Stimulated activated CD8-positive, alpha-beta memory T cell treated with anti-CD3 and anti-CD28 coated beads, Interleukin-12 subunit alpha, Interleukin-12 subunit beta, amount 100 ng/mL, for 1 hour (primary cell): ENCODE data around the gene PUDP.

Experiments
- DNase-seq: peaks from one replicate; pipeline ENCODE4 v3.0.0-alpha.2; 2020; ENCODE audit warnings: low read depth

The PUDP gene

DNA sequence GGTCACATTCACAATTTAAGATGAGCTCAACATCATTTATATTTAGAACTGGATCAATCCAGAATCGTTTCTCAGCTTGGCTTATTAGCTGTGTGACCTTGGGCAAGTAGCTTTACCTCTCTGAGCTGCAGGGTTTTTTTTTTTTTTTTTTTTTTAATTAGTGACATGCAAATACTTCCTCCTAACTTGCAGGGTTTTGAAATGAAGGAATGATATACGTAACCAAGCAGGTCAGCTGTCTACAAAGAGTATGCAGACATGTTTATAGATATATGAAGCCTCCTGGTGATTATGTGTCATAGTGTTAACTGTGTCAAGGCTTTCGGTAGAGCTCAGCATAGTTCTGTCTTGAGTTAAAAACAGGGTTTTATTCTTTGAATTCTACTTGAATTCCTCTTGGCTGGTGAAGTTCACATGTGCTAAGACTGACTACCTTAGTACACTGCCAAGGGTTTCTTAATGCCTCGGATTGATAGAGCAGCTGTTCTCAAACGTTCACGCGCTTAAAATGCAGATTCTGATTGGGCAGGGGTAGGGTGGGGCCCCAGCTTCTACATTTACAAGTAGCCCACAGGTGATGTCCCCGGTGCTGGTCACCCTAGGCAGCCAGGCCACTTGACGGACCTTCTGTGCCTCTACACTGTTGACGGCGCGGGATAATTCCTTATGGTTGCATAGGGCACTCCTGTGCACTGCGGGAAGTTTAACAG is 1.1 kb downstream of the PUDP start:
- no peak for DNase-seq

DNA sequence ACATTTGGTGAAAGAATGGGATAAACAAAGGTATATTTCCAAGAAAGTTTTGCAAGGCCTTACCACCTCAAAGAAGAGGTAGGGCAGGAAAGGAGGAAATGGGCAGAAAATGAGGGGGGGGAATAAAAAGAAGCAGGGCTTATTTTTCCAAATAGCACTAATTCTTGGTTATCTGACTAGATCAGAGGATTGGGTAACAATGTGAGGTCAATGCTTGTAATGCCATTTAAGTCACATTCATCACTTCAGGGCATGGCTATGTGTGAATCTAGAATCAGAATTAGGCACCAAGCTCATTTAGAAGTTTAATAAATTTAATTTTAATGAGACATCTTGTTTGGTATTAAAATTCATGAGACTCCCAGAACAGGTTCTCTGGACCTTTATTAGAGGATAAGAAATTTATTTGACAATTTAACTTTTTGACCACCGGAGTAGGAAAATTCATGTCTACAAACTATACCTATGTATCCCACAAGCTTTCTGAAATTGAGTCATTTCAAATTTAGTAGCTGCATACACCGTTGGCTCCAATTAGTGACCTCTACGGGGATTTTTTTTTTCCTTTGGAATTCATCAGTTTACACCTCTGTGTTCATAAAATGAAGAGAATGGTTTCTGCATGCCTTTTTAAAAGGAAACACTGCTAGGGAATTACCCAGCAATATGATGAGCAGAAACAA is 1.8 kb downstream of the PUDP start:
- DNase-seq, result no peak

DNA sequence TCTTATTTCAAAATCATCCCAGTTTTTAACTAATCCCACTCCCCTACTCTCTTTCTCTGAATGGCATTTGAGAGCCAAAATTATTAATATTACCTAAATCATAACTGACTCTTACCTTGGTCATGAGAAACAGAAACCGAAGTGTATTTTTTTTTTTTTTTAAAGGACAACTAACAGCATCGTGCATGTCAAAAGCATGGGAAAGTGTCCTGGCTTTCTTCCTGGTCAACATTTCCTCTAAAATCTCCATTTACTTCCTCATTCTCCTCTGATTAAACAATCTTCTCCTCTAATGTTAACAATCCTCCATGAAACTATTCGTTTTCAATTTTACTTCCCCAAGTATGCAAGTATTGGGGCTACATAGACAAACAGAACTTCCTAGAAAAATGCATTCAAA is 2.5 kb downstream of the PUDP start:
- DNase-seq, result no peak

DNA sequence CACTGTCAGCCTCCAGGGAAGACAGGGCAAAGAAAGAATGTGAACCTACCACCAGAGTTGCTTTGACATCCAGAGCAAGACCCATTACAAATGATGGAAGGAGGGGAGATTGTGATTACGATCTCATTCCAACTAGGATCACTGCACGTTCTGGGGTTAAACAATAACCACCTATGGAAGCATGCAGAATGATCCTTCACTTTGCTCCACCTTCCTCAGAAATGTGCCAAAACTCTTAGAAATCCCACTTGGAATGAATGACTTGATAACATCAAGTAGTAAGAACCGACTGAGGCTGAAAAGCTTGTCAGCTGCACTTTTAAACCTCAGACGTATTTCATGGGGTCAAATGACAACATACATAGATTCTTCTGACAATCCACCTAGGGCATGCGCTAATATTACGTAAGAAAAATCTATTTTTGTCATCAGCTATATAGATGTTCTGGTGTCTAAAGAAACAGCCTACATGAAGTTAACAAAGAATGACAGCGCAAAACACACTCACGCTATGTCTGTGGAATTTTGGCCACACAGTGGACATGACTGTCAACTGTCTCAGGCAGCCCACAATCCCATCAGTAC is 3.9 kb downstream of the PUDP start:
- no peak for DNase-seq

DNA sequence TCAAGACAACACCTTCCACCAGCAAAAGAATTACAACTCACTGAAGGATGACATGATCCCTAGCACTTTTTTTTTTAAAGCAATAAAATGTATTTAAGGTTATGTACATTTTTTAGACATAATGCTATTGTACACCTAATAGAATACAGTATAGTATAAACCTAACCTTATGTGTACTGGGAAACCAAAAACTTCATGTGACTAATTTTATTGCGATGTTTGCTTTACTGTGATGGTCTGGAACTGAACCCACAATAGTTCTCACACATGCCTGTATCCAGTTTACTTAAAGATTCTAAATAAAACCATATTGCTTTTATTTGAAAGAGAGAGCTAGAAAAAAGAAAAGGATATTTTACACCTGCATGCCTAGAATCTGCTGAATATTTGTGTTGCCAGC is 4.9 kb downstream of the PUDP start:
- no peak for DNase-seq

DNA sequence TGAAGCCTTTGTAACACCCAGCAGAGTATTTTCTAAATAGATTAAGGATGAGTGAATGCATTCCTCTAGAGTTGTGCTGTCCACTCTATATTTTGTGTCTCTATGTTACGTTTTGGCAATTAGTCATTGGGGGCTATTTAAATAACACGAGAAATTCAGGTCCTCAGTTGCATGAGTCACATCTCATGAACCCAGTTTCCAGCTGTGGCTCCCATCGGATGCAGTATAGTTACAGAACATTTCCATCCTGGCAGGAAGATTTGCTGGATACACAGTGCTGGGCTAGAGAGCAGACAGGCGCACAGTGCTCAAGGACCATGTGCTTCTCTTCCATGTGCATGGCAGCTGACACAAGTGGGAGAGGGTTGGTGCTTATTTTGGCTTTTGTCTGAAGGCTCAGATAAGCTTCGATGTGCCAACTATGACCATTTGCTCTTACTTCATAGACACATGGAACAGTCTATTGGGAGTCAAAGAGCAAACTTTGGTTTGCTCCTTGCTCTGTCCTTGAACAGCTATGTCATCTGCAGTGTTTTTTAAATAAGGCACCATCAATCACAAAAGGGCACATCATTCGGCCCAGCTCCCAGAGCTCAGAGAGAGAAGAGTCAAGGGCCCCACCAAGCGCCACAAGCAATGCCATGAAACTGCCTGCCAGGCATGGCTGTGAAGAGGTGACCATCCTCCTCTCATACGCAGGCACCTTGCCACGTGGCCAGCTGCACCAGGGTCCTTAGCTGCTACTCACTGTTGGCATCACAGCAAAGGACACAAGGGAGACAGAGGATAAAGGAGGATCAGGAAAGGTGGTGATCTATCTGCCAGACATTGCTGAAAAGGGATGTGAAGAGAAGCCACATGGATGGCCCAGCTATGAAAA is 8.5 kb downstream of the PUDP start:
- no peak for DNase-seq

DNA sequence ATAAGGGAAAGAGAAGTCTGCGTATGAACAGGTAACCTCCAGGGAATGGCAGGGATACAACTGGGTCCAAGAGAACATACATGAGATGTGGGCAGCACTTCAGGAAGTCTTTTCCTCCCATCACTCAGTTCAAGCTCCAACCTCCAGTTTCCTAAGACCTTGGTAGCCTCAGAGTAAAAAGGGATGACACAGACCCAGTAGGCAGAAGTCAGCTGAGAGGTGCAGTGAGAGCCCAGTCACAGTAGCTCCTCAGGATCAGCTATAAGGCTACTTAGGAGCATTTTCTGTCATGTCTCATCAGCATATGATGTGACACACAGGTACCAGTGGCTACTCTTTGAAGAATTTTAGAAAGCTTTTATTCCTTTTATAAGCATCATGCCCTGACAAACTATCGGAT is 13.0 kb downstream of the PUDP start:
- no peak for DNase-seq

DNA sequence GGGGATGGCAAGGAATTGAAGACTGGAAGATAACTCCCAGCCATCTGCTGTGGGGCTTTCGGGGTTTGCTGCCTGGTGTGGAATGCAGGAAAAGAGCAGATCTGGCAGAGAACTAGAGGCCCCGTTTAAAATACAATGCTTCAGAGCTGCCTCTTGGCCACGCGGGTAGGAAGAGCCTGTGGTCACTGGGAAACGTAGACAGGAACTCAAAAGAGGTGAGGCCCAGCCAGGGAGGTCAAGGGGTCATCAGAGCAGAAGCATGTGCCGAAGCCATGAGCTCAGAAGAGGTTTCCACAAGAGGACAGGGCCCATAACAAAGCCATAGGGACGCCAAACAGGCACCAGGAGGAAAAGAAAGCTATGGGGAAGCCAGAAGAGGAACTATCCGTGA is 14.9 kb downstream of the PUDP start:
- no peak for DNase-seq

DNA sequence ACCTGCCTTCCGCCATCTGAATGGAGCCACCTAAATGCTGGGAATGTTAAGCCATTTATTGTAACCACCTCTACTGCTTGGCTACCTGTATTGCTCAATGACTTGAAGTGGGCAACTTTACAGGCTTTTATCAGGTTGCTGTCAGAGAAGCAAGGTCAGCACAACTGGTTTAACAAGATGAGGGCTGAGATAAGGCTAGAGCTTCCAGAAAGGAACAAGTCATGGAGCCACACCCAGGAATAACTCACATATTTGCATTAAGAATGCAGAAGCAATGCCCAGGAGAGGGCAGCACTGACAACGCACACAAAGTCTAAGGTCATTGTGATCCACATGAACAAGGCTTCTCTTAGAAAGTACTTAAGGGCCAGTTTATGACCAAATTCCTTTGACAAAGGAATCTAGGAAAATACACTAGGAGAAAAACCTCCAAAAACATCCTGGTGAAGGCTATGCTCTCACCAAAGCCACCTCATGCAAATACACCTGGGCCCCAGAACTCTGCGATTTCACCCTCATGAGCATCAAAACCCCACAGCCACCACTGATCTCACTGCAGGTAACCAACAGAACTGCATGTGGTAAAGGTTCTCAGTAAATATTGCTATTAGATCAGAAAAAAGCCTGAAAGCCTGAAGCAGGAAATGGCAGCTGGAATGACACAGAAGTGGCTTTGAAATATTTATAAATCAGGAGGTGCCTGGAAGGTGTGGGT is 15.5 kb downstream of the PUDP start:
- no peak for DNase-seq

DNA sequence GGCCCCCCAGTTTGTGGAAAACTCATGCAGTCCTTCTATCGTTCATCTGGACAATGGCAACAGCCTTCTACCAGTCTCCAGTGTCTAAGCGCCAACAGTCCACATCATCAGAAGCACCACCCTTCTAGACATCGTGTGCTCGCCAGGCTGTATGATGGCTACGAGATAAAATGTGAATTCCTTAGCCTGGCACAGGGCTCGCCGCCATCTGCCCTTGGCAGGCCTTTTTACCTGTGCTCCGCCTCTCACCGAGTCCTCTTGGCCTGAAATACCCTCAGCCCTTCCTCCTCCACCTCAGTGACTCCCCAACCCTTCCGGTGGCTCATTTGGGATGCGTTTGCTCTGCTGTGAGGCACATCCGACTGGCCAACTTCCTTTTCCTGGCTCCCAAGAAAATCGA is 16.3 kb downstream of the PUDP start:
- no peak for DNase-seq

DNA sequence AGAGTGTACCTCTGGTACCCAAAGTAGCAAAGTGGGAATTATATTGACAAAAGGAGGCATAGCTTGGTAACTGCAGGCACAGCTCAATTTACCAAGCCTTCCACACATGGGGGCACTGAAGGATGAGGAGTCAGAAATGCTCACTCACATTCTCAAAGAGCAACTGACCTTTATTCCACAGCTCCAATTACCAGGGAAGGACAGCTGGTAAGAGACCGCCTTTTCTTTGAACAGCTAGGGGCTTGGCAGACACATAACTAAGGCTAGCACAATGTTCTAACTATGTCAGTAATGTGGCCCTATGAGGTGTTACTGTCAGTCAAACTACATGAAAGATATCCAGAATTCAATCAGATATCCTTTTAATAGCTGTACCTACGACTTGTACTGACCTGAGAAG is 20.9 kb downstream of the PUDP start:
- no peak for DNase-seq

DNA sequence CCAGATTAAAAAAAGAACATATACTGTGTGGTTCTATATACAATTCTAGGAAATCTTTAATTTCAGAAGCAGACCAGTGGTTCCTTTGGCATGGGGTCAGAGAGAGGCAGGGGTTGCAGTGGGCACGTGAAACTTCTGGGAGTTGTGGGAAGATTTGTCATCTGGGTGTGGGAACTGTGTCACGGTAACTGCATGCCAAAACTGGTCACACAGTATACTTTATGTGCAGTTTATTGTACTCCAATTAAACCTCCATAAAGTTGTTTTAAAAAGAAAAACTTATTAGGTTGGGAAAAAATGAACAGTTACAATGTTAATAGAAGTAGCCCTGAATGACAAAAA is 27.1 kb downstream of the PUDP start:
- no peak for DNase-seq

DNA sequence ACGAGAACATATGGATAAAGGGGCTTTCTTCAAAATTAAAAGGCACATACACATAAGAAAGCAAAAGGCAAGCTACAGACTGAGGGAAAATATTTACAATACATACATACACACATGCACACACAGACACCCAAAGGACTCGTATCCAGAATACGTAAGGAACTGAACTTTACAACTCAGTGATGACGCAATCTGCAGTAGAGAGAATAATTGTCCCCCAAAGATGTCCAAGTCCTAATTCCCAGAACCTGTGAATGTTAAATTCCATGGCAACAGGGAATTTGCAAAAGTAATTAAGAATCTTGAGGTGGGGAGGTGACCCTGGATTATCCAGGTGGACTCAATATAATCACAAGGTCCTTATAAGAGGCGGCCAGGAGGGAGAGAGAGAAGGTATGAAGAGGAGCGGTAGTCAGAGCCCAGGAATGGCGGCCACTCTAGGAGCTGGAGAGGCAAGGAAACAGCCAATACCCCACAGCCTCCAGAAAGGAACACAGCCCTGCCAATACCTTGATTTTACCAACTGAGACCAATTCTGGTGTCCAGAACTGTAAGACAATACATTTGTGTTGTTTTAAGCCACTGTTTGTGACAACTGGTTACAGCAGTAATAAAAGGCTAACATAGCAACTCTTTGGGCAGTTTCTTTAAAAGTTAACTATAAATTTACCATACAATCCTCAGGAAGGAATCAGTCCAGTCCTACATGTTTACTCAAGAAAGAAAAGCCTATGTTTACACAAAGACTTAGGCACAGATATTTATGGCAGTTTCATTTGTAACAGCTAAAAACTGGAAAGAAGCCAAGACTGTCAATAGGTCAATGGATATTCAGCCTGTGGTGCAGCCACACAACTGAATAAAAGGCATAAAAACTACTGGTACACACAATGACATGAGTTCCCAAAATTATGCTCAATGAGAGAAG is 27.7 kb downstream of the PUDP start:
- DNase-seq, result no peak

DNA sequence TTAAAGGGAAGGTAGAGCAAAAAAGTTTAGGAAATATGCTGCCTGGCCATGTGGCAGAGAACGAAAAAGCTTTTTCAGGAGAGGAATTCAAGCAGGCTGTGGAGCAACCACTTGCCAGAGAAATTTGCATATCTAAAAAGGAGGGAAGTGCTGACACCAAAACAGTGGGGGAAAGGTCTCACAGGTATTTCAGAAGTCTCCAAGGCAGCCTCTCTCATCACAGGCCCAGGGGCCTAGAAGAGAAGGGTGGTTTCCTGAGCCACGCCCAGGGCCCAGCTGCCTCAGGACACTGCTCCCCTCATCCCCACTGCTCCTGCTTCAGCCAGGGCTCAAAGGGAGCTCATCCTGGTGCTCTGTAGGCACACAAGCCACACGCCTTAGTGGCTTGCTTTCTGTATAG is 30.4 kb downstream of the PUDP start:
- DNase-seq, result no peak

DNA sequence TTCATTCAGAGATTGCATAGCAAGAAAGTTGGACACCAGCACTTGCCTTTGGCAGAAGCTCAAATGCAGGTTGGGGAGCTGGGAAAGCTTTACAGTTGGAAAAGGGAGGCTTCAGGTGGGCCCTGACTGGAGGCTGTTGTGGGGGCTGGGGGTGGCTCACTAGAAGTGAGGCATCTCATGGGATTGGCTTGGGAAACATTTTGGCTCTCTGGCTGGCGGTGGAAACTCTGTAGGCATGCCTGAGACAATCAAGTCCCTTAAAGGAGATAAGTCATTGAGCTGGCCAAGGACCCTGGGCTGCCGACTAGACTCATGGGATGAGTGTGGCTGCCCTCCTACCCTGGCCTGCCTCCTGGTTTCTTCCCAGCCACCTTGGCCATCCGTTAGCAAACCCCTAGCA is 31.9 kb downstream of the PUDP start:
- DNase-seq, result no peak

DNA sequence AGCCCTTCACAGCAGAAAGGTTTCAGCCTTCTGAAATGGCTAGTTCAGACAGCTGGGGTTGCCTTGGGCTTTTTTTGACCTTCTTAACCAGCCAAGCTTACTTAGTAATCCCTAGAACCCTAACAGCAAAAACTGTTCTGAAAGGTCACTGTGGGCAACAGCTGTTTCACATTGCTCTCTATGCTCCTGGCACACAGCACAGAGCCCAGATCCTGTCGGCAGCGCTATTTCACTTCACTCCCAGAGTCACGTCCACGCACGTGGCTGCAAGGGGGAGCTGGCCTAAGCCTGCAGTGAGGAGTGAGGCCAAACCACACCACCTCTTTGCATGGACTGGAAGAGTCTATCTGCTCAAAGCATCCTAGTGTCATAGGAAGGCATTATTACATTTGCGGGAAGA is 32.4 kb downstream of the PUDP start:
- DNase-seq, result no peak

DNA sequence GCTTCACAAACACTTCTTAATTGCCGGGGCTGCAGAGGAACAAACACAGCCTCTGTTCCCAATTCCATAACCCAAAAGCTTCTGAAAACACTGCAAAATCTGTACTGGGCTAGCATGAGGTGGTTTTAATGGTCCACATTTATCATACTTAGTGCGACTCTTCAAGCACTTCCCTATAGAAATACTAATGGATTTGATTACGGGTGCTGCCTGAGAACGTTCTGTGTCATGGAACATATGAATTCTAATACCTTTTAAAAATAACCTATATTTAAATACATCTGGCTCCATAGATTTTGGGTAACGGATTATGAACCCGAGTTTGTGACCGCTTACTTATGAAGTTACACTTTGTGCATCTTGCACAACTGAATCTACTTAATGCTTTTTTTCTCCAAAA is 35.9 kb downstream of the PUDP start:
- no peak for DNase-seq

DNA sequence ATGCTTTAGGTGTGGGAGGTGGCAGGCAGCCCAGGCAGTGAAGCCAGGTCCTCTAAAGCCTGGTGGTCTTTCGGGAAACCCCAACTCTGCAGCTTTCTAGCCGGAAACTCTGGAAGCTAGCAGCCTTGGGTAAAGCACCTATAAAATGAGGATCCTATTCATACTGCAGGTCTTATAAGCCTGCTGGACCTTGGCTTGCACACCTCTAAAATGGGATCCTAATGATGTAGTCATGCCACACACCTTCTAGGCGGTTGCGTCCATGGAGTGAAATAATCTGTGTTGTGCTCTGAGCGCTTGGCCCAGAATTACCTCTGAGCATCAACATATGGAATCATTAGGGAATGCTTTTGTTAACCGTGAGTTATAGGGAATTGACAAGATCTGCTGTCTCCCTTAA is 36.4 kb downstream of the PUDP start:
- no peak for DNase-seq

DNA sequence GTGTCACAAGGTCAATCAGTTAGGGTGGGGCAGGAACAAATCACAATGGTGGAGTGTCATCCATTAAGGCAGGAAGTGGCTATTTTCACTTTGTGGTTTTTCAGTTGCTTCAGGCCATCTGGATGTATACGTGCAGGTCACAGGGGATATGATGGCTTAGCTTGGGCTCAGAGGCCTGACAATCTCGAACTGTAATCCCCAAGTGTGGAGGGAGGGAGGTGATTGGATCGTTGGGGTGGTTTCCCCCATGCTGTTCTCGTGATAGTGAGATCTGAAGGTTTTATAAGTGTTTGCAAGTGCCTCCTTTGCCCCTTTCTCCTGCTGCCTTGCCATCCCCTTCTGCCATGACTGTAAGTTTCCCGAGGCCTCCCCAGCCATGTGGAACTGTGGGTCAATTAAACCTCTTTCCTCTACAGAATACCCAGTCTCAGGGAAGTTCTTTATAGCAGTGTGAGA is 37.1 kb downstream of the PUDP start:
- DNase-seq, result no peak

DNA sequence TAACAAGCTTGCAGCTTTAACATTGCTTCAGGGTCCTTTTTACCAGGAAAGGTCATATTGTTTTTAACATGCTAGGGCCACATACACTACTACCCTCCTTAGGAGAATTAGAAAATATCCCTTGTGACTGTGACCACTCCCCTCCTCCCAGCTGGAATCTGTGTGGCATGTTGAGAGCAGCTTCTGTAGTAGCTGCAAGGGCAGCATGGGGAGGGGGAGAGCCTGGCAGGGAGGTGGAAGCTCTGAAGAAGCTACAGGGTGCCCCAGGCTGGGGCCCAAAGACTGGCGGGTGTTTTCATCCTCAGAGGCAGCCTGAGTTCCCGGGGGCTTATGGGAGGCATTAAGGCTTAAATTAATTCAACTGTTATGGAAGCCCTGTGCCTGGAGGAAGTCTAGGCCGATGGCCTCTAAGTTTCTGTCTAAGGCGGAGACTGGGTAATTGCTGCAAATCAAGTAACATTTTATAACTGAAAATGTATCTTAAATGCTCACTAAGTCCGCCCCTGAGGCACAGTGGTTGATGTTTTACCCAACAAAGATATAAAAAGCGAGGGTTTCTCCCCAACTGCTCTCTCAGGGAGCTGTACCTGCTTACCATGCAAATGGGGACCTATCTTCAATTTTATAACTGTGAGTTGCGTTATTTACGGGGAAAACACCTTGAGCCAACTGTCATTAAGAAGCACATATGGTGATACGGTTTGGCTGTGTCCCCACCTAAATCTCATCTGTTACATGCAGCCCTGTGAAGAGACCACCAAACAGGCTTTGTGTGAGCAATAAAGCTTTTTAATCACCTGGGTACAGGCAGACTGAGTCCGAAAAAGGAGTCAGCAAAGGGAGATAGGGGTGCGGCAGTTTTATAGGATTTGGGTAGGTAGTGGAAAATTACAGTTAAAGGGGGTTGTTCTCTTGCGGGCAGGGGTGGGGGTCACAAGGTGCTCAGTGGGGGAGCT is 37.8 kb downstream of the PUDP start:
- no peak for DNase-seq
